ENCODE data around the gene STUB1. TPM values are rescaled to one million over a fixed set of nuclear protein-coding genes. Genes with fewer than 3 reads are reported as not detected.

Gene STUB1
- total and polyA plus RNA-seq, 2 experiments from 2014 or later = 201 to 207 TPM

- H3K4me2 ChIP-seq (ENCODE audit: unreplicated experiment) = no peak overlapping the region
- no peak overlapping the region for H3K9ac ChIP-seq
- no peaks in the 10 kb centered on the region for H3K36me3 ChIP-seq (ENCODE audit: low read depth)
- no peaks in the 10 kb centered on the region; the same call in 1 of the 2 replicates for H3K79me2 ChIP-seq (ENCODE audit: insufficient read depth)
- H3K27me3 ChIP-seq (replicated peaks; ENCODE audit: insufficient read depth) = peaks cover 10% of the 10 kb centered on the region; the same call in 1 of the 2 replicates
- TF ChIP-seq EZH2 (IDR thresholded peaks at IDR 0.05; ENCODE audit: insufficient read depth, poor library complexity, severe bottlenecking) (no peak), EZH2phosphoT487 (IDR thresholded peaks at IDR 0.05; ENCODE audit: insufficient read depth, low read depth) (no peak)
- in situ Hi-C loops (cut with MboI) = no loop called here
- H3F3A ChIP-seq (ENCODE audit: insufficient read depth) = peaks cover 10% of the 10 kb centered on the region
- no peak overlapping the region for H3K27ac ChIP-seq
- DNase-seq = no peak
- H3K4me1 ChIP-seq (ENCODE audit: insufficient read depth) = peaks cover 11% of the 10 kb centered on the region; the same call in 1 of the 2 replicates
- H3K9me2 ChIP-seq (ENCODE audit: insufficient read depth) = no peaks in the 10 kb centered on the region
- no peak overlapping the region for H2AFZ ChIP-seq
- H4K20me1 ChIP-seq (ENCODE audit: insufficient read depth) = no peaks in the 10 kb centered on the region
- WGBS, 2 experiments (ENCODE audit: low coverage in 1 of 2, low lambda C conversion rate in 2 of 2, missing lambda C conversion rate in 2 of 2) = 63 to 66% methylated on average over 11 of the region's 11 CpGs
- H3K9me3 ChIP-seq (ENCODE audit: low read depth) = no peaks in the 10 kb centered on the region
- H3K4me3 ChIP-seq = no peak overlapping the region
These were observed 33.9 kb downstream of the STUB1 start for GRCh38 chr16:714079-714478.

- Histone ChIP-seq H3K9ac (peak within 1 kb of the TSS; percentile 73), H3K9me2 (ENCODE audit: insufficient read depth) (no peaks in the 10 kb centered on the region), H4K20me1 (ENCODE audit: insufficient read depth) (no peaks in the 10 kb centered on the region), H3K9me3 (ENCODE audit: low read depth) (no peaks in the 10 kb centered on the region), H3K4me3 (peak within 1 kb of the TSS; percentile 76), H3K79me2 (ENCODE audit: insufficient read depth) (no peaks in the 10 kb centered on the region; the same call in 1 of the 2 replicates), H3K4me1 (ENCODE audit: insufficient read depth) (peaks cover 9% of the 10 kb centered on the region), H3K27ac (no peak within 1 kb of the TSS), H3F3A (ENCODE audit: insufficient read depth) (peaks cover 10% of the 10 kb centered on the region), H3K27me3 (replicated peaks; ENCODE audit: insufficient read depth) (peaks cover 10% of the 10 kb centered on the region; the same call in 1 of the 2 replicates), H3K4me2 (ENCODE audit: unreplicated experiment) (peak within 1 kb of the TSS; percentile 63), H3K36me3 (ENCODE audit: low read depth) (no peaks in the 10 kb centered on the region), H2AFZ (peak within 1 kb of the TSS; percentile 62)
- DNase-seq = peak; percentile 97
- in situ Hi-C loops (cut with MboI) = no loop called here
- TF ChIP-seq EZH2 (IDR thresholded peaks at IDR 0.05; ENCODE audit: insufficient read depth, poor library complexity, severe bottlenecking) (no peak), EZH2phosphoT487 (IDR thresholded peaks at IDR 0.05; ENCODE audit: insufficient read depth, low read depth) (no peak)
- WGBS, 2 experiments (ENCODE audit: low coverage in 1 of 2, low lambda C conversion rate in 2 of 2, missing lambda C conversion rate in 2 of 2) = 6 to 12% methylated on average over 24 to 89 of the region's 108 CpGs
These were observed 34.6 kb downstream of the STUB1 start, which contains the start of gene METRN for GRCh38 chr16:714558-715476. METRN (plus strand) TSS chr16:715118; CDS start chr16:715290, 172 bp downstream.

DNA sequence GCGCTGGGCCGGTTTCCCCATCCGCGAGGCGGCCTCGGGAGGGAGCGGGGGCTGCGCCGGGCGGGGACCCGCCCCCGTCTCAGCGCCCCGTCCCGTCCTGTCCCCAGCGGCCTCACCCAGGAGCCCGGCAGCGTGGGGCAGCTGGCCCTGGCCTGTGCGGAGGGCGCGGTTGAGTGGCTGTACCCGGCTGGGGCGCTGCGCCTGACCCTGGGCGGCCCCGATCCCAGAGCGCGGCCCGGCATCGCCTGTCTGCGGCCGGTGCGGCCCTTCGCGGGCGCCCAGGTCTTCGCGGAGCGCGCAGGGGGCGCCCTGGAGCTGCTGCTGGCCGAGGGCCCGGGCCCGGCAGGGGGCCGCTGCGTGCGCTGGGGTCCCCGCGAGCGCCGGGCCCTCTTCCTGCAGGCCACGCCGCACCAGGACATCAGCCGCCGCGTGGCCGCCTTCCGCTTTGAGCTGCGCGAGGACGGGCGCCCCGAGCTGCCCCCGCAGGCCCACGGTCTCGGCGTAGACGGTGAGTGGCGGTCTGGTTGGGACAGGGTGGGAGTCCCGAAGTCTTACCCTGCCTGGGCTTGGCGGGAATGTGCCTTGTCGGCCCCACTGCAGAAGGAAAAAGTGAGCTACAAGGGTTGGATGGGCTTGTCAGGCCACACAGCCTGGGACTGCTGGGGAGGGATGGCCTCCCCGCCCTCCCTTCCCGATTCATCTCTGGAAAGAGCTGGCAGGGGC, 35.4 kb downstream of the STUB1 start:
- H3K9ac ChIP-seq = peak overlapping the region; percentile 73
- H3K79me2 ChIP-seq (ENCODE audit: insufficient read depth) = no peaks in the 10 kb centered on the region; the same call in 1 of the 2 replicates
- H3K4me2 ChIP-seq (ENCODE audit: unreplicated experiment) = peak overlapping the region; percentile 63
- H2AFZ ChIP-seq = peak overlapping the region; percentile 62
- no peak overlapping the region for H3K27ac ChIP-seq
- DNase-seq = peak; percentile 63
- TF ChIP-seq EZH2phosphoT487 (IDR thresholded peaks at IDR 0.05; ENCODE audit: insufficient read depth, low read depth) (no peak), EZH2 (IDR thresholded peaks at IDR 0.05; ENCODE audit: insufficient read depth, poor library complexity, severe bottlenecking) (no peak)
- in situ Hi-C loops (cut with MboI) = no loop called here
- no peaks in the 10 kb centered on the region for H4K20me1 ChIP-seq (ENCODE audit: insufficient read depth)
- peaks cover 10% of the 10 kb centered on the region for H3F3A ChIP-seq (ENCODE audit: insufficient read depth)
- 6 to 7% methylated on average over 36 to 58 of the region's 74 CpGs for WGBS, 2 experiments (ENCODE audit: low coverage in 1 of 2, low lambda C conversion rate in 2 of 2, missing lambda C conversion rate in 2 of 2)
- peak overlapping the region; percentile 76 for H3K4me3 ChIP-seq
- H3K9me3 ChIP-seq (ENCODE audit: low read depth) = no peaks in the 10 kb centered on the region
- no peaks in the 10 kb centered on the region for H3K9me2 ChIP-seq (ENCODE audit: insufficient read depth)
- H3K27me3 ChIP-seq (replicated peaks; ENCODE audit: insufficient read depth) = peaks cover 3% of the 10 kb centered on the region; the same call in 1 of the 2 replicates
- H3K4me1 ChIP-seq (ENCODE audit: insufficient read depth) = peaks cover 9% of the 10 kb centered on the region; the same call in 1 of the 2 replicates
- no peaks in the 10 kb centered on the region for H3K36me3 ChIP-seq (ENCODE audit: low read depth)

DNA sequence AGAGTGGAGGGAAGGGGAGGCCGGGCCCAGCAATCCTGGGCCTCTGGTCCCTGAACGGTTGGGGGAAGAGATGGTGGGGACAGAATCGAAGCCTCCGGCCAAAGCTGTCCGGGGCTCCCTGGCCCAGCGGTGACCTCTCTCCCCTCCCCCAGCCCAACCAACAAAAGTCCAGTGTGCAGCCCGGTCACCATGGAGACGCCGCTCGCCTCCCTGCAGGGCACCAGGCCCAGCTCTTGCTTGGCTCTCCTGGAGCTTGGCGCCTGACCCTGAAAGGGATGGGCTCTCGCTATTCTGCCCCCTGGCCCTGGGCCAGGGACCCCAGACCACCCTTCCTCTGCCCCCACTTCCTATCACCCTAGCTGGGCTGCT, 36.0 kb downstream of the STUB1 start:
- no peak for TF ChIP-seq EZH2 (IDR thresholded peaks at IDR 0.05; ENCODE audit: insufficient read depth, poor library complexity, severe bottlenecking)
- 21 to 28% methylated on average over 10 to 12 of the region's 12 CpGs for WGBS, 2 experiments (ENCODE audit: low coverage in 1 of 2, low lambda C conversion rate in 2 of 2, missing lambda C conversion rate in 2 of 2)
- no peaks in the 10 kb centered on the region for H3K9me3 ChIP-seq (ENCODE audit: low read depth)
- no peaks in the 10 kb centered on the region for H3K27me3 ChIP-seq (replicated peaks; ENCODE audit: insufficient read depth)
- in situ Hi-C loops (cut with MboI) = no loop called here
- H3K4me1 ChIP-seq (ENCODE audit: insufficient read depth) = peaks cover 9% of the 10 kb centered on the region; the same call in 1 of the 2 replicates
- peak; percentile 63 for DNase-seq
- H2AFZ ChIP-seq = no peak overlapping the region
- peak overlapping the region; percentile 63 for H3K4me2 ChIP-seq (ENCODE audit: unreplicated experiment)
- H3K4me3 ChIP-seq = peak overlapping the region; percentile 76
- peaks cover 10% of the 10 kb centered on the region for H3F3A ChIP-seq (ENCODE audit: insufficient read depth)
- H3K79me2 ChIP-seq (ENCODE audit: insufficient read depth) = no peaks in the 10 kb centered on the region; the same call in 1 of the 2 replicates
- no peak overlapping the region for H3K27ac ChIP-seq
- H3K9me2 ChIP-seq (ENCODE audit: insufficient read depth) = no peaks in the 10 kb centered on the region
- H3K9ac ChIP-seq = peak overlapping the region; percentile 73
- H4K20me1 ChIP-seq (ENCODE audit: insufficient read depth) = no peaks in the 10 kb centered on the region
- no peaks in the 10 kb centered on the region for H3K36me3 ChIP-seq (ENCODE audit: low read depth)

Measured in GM23248 (cell line).